ENCODE results near the gene ERBB4.

- TF ChIP-seq, protein P1, sequence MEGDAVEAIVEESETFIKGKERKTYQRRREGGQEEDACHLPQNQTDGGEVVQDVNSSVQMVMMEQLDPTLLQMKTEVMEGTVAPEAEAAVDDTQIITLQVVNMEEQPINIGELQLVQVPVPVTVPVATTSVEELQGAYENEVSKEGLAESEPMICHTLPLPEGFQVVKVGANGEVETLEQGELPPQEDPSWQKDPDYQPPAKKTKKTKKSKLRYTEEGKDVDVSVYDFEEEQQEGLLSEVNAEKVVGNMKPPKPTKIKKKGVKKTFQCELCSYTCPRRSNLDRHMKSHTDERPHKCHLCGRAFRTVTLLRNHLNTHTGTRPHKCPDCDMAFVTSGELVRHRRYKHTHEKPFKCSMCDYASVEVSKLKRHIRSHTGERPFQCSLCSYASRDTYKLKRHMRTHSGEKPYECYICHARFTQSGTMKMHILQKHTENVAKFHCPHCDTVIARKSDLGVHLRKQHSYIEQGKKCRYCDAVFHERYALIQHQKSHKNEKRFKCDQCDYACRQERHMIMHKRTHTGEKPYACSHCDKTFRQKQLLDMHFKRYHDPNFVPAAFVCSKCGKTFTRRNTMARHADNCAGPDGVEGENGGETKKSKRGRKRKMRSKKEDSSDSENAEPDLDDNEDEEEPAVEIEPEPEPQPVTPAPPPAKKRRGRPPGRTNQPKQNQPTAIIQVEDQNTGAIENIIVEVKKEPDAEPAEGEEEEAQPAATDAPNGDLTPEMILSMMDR (IDR thresholded peaks at IDR 0.05; ENCODE audit: insufficient read depth, low read depth, low read length), result no peak
- TF ChIP-seq EZH2 (IDR thresholded peaks at IDR 0.05; ENCODE audit: insufficient read depth, low read length), result no peak
These were observed 1059.0 kb downstream of the ERBB4 start for GRCh38 chr2:211479536-211480150.

Measured in astrocyte (in vitro differentiated cells and primary cell).